Stomach (tissue), 9 donors: Measurements from ENCODE around the gene KCNJ4. TPM values are rescaled to one million over a fixed set of nuclear protein-coding genes. Genes with fewer than 3 reads are reported as not detected.

Experiments used
- DNase-seq, 2 donors: peaks; one replicate each; pipeline versions ENCODE4 v3.0.0 to v3.0.0-alpha.2; 2013 to 2019
- H3K27ac ChIP-seq, 5 donors: fragments of 200-600 bp in 4 of 5; sonication (generic) in 4 of 5; one replicate each; pipeline ENCODE4 v1.5.1; 2013 to 2019; ENCODE audit warnings: mild to moderate bottlenecking in 1 of 5, moderate library complexity in 1 of 5
- H3K27me3 ChIP-seq, 3 donors: fragments of 200-600 bp; sonication (generic); one replicate each; pipeline ENCODE4 v1.5.1; 2017 to 2019; ENCODE audit warnings: mixed run types in 1 of 3
- H3K36me3 ChIP-seq, 4 donors: fragments of 200-600 bp; sonication (generic); 1 replicate in 3 of 4; 2 replicates in 1 of 4; pipeline ENCODE4 v1.5.1; 2016 to 2019
- H3K4me1 ChIP-seq, 4 donors: fragments of 200-600 bp; sonication (generic); one replicate each; pipeline ENCODE4 v1.5.1; 2016 to 2019
- H3K4me3 ChIP-seq, 4 donors: fragments of 200-600 bp; sonication (generic) in 3 of 4; one replicate each; pipeline ENCODE4 v1.5.1; 2016 to 2019; ENCODE audit warnings: mild to moderate bottlenecking in 1 of 4
- H3K9me3 ChIP-seq, 4 donors: fragments of 200-600 bp; sonication (generic); one replicate each; pipeline ENCODE4 v1.5.1; 2016 to 2019
- CTCF ChIP-seq, 7 experiments: fragments of 450-650 bp in 4 of 7; fragments of 200-600 bp in 3 of 7; sonication (generic) in 3 of 7; IDR thresholded peaks; one replicate each; pipeline ENCODE4 v1.5.1; 2016 to 2019; ENCODE audit warnings: antibody characterized with exemption in 7 of 7, control low read depth in 2 of 7, mild to moderate bottlenecking in 1 of 7
- EP300 ChIP-seq: sonication (generic); formaldehyde crosslinking; IDR thresholded peaks from one replicate; pipeline ENCODE4 v1.6.1; 2017; ENCODE audit warnings: antibody characterized with exemption
- POLR2A ChIP-seq, 4 donors: fragments of 450-650 bp; IDR thresholded peaks; one replicate each; pipeline ENCODE4 v1.6.1; 2016; ENCODE audit warnings: antibody characterized with exemption in 4 of 4, control low read depth in 2 of 4, mild to moderate bottlenecking in 1 of 4, moderate library complexity in 1 of 4
- POLR2AphosphoS5 ChIP-seq, 3 donors: sonication (generic); formaldehyde crosslinking; IDR thresholded peaks; one replicate each; pipeline ENCODE4 v1.6.1; 2016; ENCODE audit warnings: antibody characterized with exemption in 3 of 3
- WGBS, 5 donors: extraction: QIAGEN DNeasy Blood & Tissue Kit in 3 of 5; methylation state at CpG; one replicate each; pipeline versions ENCODE4 v1.1.5 to v1.1.7; 2013 to 2018; 5-methylcytosine and 5-hydroxymethylcytosine counted together
- intact Hi-C: fragments of 100-400 bp; cut with DNase I; formaldehyde crosslinking; loops from one replicate; pipeline ENCODE4 v1.15.1; 2023; ENCODE audit warnings: low total_unique reads
- polyA plus RNA-seq, 3 donors: library from polyadenylated mRNA; stranded (reverse); fragments of 200-250 nt; gene quantifications; one replicate each; pipeline ENCODE4 v1.2.3, GENCODE V29; 2013
- total RNA-seq, 5 donors: library from RNA; depleted of rRNA; stranded (reverse); fragments of >200 nt; gene quantifications; one replicate each; pipeline versions ENCODE4 v1.1.0 to v1.2.3, GENCODE V29; 2014 to 2016
- donor health status: healthy with polysubstance abuse.
- donor health status: Bipolar disorder and iron deficiency.
- donor health status: healthy.

Gene KCNJ4
- total and polyA plus RNA-seq, 8 donors = not detected

- H3K4me3 ChIP-seq = no peak overlapping the region
- no peak overlapping the region for H3K27ac ChIP-seq
- no peaks in the 10 kb centered on the region for H3K36me3 ChIP-seq
- no peaks in the 10 kb centered on the region for H3K9me3 ChIP-seq
- no peak for TF ChIP-seq CTCF (IDR thresholded peaks at IDR 0.05)
- no peak for TF ChIP-seq EP300
- H3K4me1 ChIP-seq = peaks cover 5 to 10% (median 9%) of the 10 kb centered on the region in 4 donors
- DNase-seq = peak in 1 of 2 donors; percentile 17
- intact Hi-C loops = no loop called here
- peaks cover 0 to 7% (median 3%) of the 10 kb centered on the region in 3 donors for H3K27me3 ChIP-seq
- 76 to 86% (median 81%) methylated on average over 16 of the region's 16 CpGs for WGBS, 5 donors
Observed at GRCh38 chr22:38417252-38418060, 37.5 kb downstream of the KCNJ4 start.

GRCh38 chr22:38416621-38417251 lies 38.3 kb downstream of the KCNJ4 start:
- Histone ChIP-seq H3K4me3 (no peak overlapping the region), H3K27ac (no peak overlapping the region), H3K36me3 (no peaks in the 10 kb centered on the region), H3K27me3 (peaks cover 0 to 13% (median 5%) of the 10 kb centered on the region in 3 donors), H3K9me3 (no peaks in the 10 kb centered on the region), H3K4me1 (peaks cover 7 to 13% (median 12%) of the 10 kb centered on the region in 4 donors)
- DNase-seq = peak in 1 of 2 donors; percentile 19
- WGBS, 5 donors = 89 to 94% (median 91%) methylated on average over 7 to 18 of the region's 18 CpGs
- intact Hi-C loops = no loop called here
- TF ChIP-seq POLR2AphosphoS5 (IDR thresholded peaks at IDR 0.05) (no peak), CTCF (IDR thresholded peaks at IDR 0.05) (no peak), EP300 (no peak), POLR2A (IDR thresholded peaks at IDR 0.05) (no peak)

GRCh38 chr22:38415561-38416321 lies 39.3 kb downstream of the KCNJ4 start:
- peak; percentile 14 to 19 for DNase-seq
- peaks cover 0 to 16% (median 5%) of the 10 kb centered on the region in 3 donors for H3K27me3 ChIP-seq
- H3K27ac ChIP-seq = no peak overlapping the region
- H3K4me1 ChIP-seq = peaks cover 7 to 13% (median 12%) of the 10 kb centered on the region in 4 donors
- 67 to 83% (median 73%) methylated on average over 19 to 22 of the region's 22 CpGs for WGBS, 5 donors
- no peaks in the 10 kb centered on the region for H3K9me3 ChIP-seq
- H3K4me3 ChIP-seq = no peak overlapping the region
- no peaks in the 10 kb centered on the region for H3K36me3 ChIP-seq
- no peak for TF ChIP-seq CTCF (IDR thresholded peaks at IDR 0.05)
- intact Hi-C loops = no loop called here

GRCh38 chr22:38415046-38415445 lies 40.0 kb downstream of the KCNJ4 start:
- Histone ChIP-seq H3K27me3 (peaks cover 0 to 16% (median 5%) of the 10 kb centered on the region in 3 donors), H3K9me3 (no peaks in the 10 kb centered on the region), H3K4me1 (peaks cover 7 to 13% (median 12%) of the 10 kb centered on the region in 4 donors), H3K36me3 (no peaks in the 10 kb centered on the region), H3K27ac (no peak overlapping the region), H3K4me3 (no peak overlapping the region)
- intact Hi-C loops = no loop called here
- 73 to 86% (median 82%) methylated on average over 10 to 12 of the region's 12 CpGs for WGBS, 5 donors
- DNase-seq = no peak
- TF ChIP-seq POLR2A (IDR thresholded peaks at IDR 0.05) = no peak
- no peak for TF ChIP-seq EP300
- no peak for TF ChIP-seq POLR2AphosphoS5 (IDR thresholded peaks at IDR 0.05)
- no peak for TF ChIP-seq CTCF (IDR thresholded peaks at IDR 0.05)
